Activated CD8-positive, alpha-beta memory T cell treated with anti-CD3 and anti-CD28 coated beads for 36 hours (primary cell): ENCODE data around the gene TINCR. TPM values are rescaled to one million over a fixed set of nuclear protein-coding genes. Genes with fewer than 3 reads are reported as not detected.

Source experiments
- CTCF ChIA-PET: fragments of 350-600 bp; sonication (Branson Sonifier 250); formaldehyde crosslinking; loops from one replicate; lab custom pipeline; 2021; ENCODE audit warnings: antibody characterized with exemption; lab: Charles Lee
- POLR2A ChIA-PET: fragments of 350-600 bp; sonication (Branson Sonifier 250); formaldehyde crosslinking; loops from one replicate; lab custom pipeline; 2021; ENCODE audit warnings: antibody characterized with exemption; lab: Charles Lee
- total RNA-seq, 2 experiments: library from RNA; stranded (reverse); gene quantifications; one replicate each; pipeline ENCODE4 v1.2.3, GENCODE V29; 2021

The TINCR gene
- total RNA-seq = under 1 TPM; 0.27 to 0.48 TPM

DNA sequence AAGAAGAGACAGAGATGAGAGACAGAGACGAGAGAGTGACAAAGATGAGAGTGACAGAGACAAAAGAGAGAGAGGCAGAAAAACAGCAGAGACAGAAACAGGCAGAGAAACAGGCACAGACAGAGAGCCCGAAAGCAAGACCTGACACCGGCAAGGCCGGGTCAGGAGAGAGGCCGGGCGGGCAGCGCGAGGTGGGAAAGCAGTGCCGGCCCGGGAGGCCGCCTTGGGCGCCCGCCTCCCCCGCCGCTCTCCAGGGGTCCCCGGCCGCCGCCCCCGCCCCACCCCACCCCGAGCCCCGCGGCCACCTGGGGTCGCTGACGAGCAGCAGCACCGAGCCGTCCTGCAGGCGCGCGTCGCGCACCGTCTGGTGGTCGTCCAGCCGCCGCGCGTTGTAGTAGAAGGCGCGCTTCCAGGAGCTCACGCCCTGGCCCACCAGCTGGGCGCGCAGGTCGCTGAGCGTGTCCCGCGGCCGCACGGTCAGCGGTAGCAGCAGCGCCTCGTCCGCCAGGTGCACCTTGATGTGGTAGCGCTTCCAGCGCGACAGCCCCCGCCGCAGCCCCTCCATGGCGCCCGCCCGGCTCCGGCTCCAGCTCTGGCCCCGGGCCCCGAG, at the start of gene TINCR:
Gene TINCR (minus strand): TSS at position 594 of the 610 bp plus-strand sequence.
- ChIA-PET CTCF (no interaction called here), POLR2A (no interaction called here)

DNA sequence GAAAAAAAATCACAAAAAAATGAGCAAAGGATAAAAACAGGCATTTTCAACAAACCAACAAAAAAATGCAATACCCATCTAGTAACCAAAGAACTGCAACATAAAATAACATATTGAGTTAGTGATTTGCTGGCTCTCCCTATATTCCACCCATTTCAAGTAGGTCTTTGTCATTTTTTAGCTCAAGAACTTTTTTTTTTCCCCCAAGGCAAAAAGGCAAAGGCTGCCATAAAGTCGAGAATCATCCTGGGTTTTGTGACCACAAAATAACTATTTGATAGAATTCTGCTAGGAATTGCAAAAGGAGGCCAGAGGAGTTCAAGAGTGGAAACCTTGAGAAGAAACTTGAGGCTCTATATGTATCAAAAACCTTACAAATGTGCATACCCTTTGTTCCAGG, 49.3 kb upstream of the TINCR start:
- CTCF ChIA-PET = interaction anchor here (0.6 kb wide), 1 partner anchor 569 kb away, joined by 4 read pairs; no protein-coding TSS in a partner anchor
- POLR2A ChIA-PET = interaction anchor here (0.7 kb wide), 1 partner anchor 494 kb away, joined by 8 read pairs; no protein-coding TSS in a partner anchor

DNA sequence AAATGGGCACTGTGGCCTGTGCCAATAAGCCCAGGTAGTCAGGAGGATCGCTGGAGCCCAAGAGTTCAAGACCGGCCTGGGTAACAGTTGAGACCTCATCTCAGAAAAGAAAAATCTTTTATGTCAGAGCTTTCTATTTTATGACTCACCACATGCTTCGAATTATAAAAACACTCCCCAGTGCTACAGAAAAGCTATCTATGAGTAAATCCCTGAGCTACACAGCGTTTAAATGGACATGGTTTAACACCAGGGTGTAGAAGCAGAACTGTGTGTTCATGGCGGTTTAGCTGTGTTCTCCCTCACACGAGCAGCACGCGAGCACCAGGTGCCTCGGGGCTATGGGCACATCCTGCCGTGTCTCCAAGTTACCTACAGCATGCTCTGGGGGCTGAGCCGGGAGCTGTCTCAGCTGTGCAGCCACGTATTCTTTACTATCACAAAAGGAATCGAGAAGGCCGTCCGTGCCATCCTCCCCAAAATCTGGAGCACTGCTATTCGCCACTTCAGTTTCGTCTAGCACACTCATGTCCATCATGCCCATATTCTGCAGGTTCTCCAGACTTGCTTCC, 48.1 kb upstream of the TINCR start:
- CTCF ChIA-PET = interaction anchor here (0.6 kb wide), 1 partner anchor 54 kb away, joined by 4 read pairs; no protein-coding TSS in a partner anchor
- POLR2A ChIA-PET = interaction anchor here (0.8 kb wide), 1 partner anchor 11 kb away, joined by 3 read pairs; no protein-coding TSS in a partner anchor

DNA sequence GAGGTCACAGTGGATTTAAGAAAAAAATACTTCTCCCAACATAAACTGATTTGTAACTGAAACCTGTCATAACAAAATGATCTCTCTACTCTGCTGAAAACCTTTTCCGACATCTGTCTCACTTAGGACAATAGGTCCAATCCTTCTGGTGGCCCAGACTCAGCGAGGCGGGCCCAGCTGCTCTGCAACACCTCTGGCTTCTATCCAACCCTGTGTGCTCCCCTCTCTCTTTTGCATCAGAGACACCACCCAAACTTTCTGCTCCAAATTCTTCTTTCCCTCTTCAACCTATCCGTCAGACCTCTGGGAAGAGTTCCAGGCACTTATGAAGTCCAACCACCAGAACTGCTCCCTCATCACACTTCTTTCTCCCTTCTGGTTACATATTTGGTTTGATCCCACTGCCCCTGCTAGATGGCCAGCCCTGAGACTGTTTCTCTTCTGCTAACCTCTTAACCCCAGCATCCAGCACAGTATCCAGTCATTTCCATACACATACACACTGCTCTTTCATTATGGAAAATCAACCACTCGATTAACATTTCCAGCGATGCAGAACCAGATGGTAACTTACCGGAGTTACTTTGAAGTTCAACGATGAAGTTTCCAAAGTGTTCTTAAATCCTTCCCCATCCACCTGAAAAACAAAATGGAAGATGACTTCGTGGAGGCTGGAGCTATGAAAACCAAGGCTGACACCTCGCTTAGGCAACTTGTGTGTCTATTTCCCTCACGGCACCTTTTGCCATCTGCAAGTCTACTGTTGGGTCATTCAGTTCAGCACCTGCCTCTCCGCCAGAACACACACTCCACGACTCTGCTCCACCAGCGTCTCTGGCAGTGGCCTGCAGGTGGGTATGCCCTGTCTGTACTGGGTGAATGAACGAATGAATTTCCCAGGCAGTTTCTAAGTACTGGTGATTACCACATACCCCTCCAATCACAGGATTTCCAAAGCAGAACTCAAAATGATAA, 45.4 kb upstream of the TINCR start:
- POLR2A ChIA-PET = interaction anchor here (0.5 kb wide), 1 partner anchor 9 kb away, joined by 3 read pairs; no protein-coding TSS in a partner anchor

DNA sequence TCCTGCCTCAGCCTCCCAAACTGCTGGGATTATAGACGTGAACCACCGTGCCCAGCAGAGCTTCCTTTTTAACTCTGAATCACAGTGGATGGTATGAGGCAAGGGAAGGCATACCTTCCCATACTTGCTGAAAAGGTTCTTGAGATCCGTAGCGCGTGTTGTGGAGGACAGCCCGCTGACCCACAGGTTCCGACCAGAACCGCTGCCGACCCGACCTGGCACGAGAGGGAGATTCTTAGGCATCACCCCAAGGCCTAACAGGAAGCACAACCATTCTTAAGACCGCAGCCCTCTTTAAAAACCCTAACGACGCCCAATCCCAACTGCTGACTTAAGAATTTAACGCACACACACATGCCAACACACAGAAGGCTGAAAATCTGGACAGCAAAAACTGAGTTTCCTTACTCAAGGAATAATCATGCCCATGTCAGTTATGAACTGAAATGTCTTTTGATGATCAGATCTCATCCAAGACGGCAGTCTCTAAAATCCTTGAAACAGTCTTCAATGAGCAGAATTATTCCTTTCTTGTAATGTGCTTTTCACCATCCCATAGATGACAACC, 42.2 kb upstream of the TINCR start:
- ChIA-PET CTCF (interaction anchor here (0.7 kb wide), 1 partner anchor 285 kb away, joined by 3 read pairs; no protein-coding TSS in a partner anchor), POLR2A (interaction anchor here (0.5 kb wide), 1 partner anchor 17 kb away, joined by 3 read pairs; no protein-coding TSS in a partner anchor)

More for the DNA sequence above, 45.4 kb upstream of the TINCR start:
- CTCF ChIA-PET = no interaction called here

DNA sequence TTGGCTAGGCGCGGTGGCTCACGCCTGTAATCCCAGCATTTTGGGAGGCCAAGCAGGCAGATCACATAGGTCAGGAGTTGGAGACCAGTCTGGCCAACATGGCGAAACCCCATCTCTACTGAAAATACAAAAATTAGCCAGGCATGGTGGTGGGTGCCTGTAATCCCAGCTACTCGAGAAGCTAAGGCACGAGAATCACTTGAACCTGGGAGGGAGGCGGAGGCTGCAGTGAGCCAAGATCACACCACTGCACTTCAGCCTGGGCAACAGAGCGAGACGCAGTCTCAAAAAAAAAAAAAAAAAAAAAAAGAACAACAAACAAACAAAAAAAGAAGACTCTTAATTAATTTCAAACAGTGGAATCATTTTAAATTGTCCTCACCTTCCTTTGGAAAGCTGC, 41.0 kb upstream of the TINCR start:
- POLR2A ChIA-PET = interaction anchor here (0.7 kb wide), 2 partner anchors 265 to 1955 kb away, joined by 3 to 6 read pairs; no protein-coding TSS in a partner anchor
- CTCF ChIA-PET = interaction anchor here (0.7 kb wide), 1 partner anchor 775 kb away, joined by 3 read pairs; no protein-coding TSS in a partner anchor

DNA sequence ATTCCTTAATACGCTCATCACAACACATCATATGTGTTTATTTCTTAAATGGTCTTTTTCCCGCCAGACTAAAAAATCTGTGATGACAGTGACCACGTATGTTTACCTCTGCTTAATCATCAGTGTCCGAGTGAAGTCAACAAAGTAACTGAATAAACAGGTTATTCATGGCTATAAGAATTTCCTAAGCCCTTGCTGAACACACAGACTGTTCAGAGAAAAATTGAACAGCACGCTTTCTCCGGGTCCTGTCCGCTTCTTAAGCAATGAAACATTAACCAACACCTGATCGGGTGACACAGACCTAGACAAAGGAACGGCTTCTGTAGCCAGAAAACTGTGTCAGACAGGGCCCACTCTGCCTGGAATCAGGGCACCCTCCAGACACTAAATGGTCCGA, 40.5 kb upstream of the TINCR start:
- POLR2A ChIA-PET = no interaction called here

DNA sequence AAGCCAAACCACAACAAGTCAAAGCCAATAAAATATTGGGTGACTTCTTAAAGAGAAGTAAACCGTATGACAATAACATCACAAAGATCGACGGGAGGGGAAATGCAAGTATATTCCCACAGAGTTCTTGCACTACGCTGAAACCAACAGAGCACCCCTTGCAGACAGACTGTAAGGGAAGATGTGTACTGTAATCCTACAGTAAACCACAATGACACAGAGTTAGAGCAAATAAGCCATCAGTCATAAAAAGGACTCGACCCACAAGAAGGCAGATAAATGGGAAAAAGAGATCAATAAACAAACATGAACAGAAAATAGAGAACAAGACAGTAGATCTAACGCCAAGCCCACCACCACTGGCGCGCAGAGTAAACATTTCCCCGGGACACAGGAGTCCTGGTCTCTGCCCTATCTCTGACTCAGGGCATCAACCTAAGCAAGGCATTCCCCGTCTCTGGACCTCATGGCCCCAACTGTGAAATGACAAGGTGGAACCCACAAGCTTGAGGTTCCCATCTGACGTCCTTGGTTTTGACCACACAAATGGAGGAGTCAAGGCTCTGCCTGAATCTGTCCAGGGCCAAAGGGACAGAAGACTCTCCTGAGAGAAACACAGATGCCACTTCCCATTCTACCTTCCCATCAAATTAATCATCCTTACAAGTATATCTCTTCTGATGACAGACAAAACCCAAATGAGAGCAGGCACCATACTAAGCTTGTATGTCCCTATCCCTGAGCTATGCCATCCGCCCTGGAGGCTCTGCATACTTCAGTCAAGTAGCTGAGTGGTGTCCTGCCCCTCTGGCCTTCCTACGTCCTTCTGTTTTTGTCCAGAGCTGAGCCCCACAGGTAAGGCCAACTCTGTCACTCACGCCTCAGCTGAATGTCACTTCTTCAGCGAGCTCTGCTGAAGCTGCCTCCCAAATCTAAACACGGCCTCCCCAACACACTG, 39.8 kb upstream of the TINCR start:
- ChIA-PET POLR2A (no interaction called here), CTCF (no interaction called here)

More for the DNA sequence above, 40.5 kb upstream of the TINCR start:
- CTCF ChIA-PET = no interaction called here

DNA sequence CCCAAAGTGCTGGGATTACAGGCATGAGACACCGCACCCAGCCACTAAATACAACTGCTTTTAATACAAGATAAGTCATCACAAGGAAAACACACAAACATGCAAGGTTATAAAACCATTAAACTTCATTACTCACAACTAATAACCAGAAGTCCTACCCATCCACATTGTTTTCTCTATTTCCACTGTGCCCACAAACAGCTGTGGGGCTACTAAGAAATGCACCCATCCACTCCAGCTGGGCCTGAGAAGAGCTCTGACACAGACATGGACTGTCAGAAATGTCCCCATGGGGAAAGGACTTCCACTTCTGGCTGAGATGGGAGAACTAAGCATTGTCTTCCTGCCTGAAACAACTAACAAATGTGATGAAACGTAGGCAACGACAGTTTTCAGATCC, 37.6 kb upstream of the TINCR start:
- CTCF ChIA-PET = interaction anchor here (1.3 kb wide), 1 partner anchor 9 kb away, joined by 3 read pairs; no protein-coding TSS in a partner anchor

DNA sequence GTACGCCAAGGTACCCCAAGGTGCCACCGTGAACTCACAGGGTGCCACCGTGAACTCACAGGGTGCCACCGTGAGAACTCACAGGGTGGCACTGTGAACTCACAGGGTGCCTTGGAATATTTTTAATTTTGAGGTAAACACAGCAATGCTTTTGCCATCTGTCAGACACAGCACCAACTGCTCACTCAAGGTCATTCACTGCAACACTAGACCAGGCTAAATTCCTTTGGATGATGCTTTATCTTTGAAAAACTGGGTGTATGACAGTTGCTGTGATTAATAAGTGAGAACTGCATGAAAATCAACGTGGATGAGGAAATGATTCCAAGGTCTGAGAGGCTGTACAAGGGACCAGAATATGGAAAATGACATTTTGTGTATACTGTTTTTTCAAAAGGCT, 35.9 kb upstream of the TINCR start:
- CTCF ChIA-PET = no interaction called here
- POLR2A ChIA-PET = no interaction called here

More for the DNA sequence above, 37.6 kb upstream of the TINCR start:
- POLR2A ChIA-PET = no interaction called here

DNA sequence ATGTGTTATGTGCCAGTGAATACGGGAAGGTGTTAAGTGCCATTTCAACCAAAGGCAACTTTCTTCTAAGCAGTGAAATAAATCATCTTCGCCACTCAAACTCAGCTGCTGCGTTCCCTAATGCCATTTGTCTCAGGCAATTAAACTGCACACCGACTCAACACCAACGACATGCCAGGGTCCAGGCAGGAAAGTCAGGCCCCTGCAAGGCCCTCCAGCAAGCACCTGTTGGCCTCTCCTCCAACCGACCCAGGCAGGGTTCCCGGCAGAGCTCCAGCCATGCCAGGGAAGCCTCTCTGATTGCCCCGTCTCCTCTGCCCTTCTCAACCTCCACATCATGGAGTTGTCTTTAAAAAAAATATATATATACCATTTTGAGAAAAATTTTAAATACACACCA, 33.0 kb upstream of the TINCR start:
- POLR2A ChIA-PET = no interaction called here
- CTCF ChIA-PET = no interaction called here

DNA sequence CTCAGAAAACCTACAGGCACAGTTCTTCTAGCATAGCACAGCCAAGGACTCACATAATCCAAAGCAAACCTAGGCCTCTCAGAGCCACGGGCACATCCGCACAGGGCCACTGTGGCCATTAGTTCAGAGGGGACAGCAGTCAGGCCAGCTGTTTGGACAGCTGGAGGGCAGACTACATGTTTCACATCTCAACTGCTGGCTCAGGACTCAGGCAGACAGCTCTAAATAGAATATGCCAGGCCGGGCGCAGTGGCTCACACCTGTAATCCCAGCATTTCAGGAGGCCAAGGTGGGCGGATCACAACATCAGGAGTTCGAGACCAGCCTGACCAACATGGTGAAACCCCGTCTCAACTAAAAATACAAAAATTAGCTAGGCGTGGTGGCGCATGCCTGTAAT, 28.0 kb upstream of the TINCR start:
- CTCF ChIA-PET = interaction anchor here (0.9 to 1.1 kb wide), 2 partner anchors 9 to 547 kb away, joined by 3 read pairs; no protein-coding TSS in a partner anchor
- POLR2A ChIA-PET = no interaction called here

DNA sequence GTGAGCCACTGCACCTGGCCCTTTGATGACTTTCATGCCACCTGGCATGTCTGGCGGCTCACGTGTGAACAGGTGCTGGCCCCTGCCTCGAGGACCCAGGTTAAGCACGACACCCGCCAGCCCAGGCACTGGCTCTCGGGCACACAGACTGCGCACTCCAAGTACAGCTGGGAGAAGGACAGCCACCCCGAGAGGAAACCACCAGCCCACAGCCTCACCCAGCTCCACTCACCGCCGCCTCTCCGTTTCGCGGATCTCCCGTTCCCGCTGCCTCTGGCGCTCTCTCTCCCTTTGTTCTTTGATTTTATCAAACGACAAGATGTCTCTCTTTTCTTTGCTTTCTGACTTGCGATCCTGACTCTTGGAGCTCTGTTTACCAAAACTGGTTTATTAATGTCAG, 27.4 kb upstream of the TINCR start:
- CTCF ChIA-PET = interaction anchor here (0.9 kb wide), 1 partner anchor 546 kb away, joined by 3 read pairs; no protein-coding TSS in a partner anchor

DNA sequence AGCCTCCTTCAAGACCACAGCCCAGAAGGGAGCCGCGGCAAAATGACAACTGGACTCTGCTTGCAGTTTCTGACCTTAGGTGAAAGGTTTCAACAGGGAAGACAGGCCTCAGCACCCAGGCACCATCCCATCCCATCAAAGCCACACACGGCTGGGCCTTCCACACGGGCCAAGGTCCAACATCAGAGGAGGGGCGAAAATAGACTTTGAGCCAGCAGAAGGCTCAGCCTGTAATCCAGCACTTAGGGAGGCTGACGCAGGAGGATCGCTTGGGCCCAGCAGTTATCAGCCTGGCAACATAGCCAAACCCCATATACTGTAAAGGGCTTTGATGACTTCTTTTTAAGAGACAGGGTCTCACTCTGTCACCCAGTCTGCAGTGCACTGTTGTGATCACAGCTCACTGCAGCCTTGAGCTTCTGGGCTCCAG, 26.8 kb upstream of the TINCR start:
- ChIA-PET POLR2A (no interaction called here), CTCF (interaction anchor here (0.9 kb wide), 1 partner anchor 546 kb away, joined by 3 read pairs; no protein-coding TSS in a partner anchor)

More for the DNA sequence above, 27.4 kb upstream of the TINCR start:
- POLR2A ChIA-PET = no interaction called here

DNA sequence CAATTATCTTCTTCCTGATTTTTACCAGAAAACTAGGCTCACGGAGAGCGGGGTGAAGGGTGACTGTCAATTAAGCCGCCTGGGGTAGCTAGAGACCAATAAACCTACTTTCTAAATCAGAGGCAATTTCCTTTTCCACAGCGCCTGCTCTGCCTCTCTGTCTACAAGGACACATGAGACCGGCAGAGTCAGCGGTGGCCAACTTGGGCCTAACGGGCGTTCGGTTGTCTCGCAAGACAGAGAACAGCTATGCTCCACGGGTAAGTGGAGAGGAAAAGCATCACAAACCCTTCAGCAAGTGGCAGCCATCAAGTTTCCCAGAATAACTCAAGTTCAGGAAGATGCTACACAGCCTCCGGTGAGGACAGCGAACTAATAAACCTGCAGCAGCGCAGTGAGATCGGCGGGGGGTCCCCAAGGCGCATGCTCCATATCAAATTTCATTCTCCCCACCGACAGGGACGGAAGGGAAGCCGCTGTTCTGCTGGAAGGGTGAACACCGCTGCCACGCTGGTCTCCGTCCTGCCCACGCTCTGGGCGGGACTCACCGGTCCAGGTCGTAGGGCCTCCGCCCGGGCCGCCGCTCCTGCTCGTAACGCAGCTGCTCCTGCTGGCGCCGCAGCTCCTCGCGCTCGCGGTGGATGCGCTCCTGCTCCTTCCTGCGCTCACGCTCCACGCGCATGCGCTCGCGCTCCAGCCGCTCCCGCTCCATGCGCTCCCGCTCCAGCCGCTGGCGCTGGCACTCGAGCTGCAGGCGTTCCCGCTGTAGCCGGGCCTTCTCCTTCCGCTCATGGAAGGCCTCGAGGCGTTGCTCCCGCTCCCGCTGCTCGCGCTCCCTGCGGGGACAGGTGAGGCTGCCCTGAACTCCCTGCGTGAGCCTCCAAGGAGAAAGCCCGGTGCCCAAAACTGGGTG, 25.8 kb upstream of the TINCR start:
- ChIA-PET POLR2A (no interaction called here), CTCF (interaction anchor here (0.9 kb wide), 1 partner anchor 10 kb away, joined by 3 read pairs; no protein-coding TSS in a partner anchor)

DNA sequence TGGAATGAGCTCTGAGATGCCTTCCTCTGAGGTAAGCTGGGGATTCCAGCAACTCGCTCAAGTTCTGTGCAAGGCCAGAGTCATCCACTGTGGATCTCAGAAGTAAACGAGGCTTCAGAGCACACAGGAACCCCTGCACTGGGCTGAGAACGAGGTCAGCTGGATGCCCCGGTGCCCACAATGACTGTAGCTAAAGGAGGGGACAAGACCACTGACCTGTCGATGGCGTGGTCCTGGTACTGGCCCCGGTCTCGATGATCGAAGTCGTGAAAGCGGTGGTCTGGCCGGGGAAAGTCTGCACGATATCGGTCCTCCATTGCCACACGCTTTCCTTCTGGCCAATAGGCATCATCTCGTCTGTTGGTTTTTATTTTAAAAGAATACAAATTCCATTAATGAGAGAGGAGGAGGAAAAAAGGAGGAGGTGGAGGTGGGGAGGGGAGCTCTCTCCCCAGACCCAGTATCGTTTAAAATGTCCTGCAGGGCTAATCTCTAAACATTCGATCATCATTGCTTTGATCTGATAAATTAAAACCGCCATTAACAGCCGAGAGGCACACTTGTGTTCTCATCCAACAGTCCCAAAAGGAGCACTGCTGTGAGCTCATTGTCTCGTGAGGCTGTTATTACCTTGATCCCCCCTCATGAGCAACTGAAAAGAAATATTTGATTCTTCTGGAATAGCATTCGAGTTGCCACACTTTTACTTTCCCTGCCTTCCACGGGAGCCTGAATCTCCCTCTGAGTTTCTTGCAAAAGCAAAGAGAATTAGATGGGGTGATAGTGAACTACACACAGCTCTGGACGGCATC, 25.0 kb upstream of the TINCR start:
- ChIA-PET CTCF (interaction anchor here (0.9 kb wide), 1 partner anchor 9 kb away, joined by 3 read pairs; no protein-coding TSS in a partner anchor), POLR2A (no interaction called here)
